Fibroblast of lung (primary cell): ENCODE results near the gene PPP2R5C. TPM values are rescaled to one million over a fixed set of nuclear protein-coding genes. Genes with fewer than 3 reads are reported as not detected.

Experiments
- DNase-seq, 2 donors: peaks; one replicate each; pipeline versions ENCODE4 v3.0.0 to v3.0.0-alpha.2; 2010; ENCODE audit warnings: low read depth in 2 of 2
- H2AFZ ChIP-seq: 2 replicates; pipeline ENCODE4 v1.5.1; 2012; ENCODE audit warnings: low read length, control low read depth, inconsistent platforms
- H3K27ac ChIP-seq: 2 replicates; pipeline ENCODE4 v1.5.1; 2011; ENCODE audit warnings: low read length, control low read depth; ENCODE audit not compliant: insufficient read depth
- H3K27me3 ChIP-seq: 2 replicates; pipeline ENCODE4 v1.5.1; 2011; ENCODE audit warnings: mild to moderate bottlenecking, low read length; ENCODE audit not compliant: control insufficient read depth, insufficient read depth
- H3K36me3 ChIP-seq: 2 replicates; pipeline ENCODE4 v1.5.1; 2011; ENCODE audit warnings: low read length; ENCODE audit not compliant: control insufficient read depth, insufficient read depth
- H3K4me1 ChIP-seq: 2 replicates; pipeline ENCODE4 v1.5.1; 2011; ENCODE audit warnings: low read length; ENCODE audit not compliant: control insufficient read depth, insufficient read depth; ENCODE audit errors: extremely low read depth
- H3K4me2 ChIP-seq: 2 replicates; pipeline ENCODE4 v1.5.1; 2011; ENCODE audit warnings: low read length, control low read depth; ENCODE audit not compliant: insufficient read depth; ENCODE audit errors: extremely low read depth
- H3K4me3 ChIP-seq, 4 experiments: fragments of 200-600 bp in 1 of 4; sonication (generic) in 1 of 4; replicated peaks in 1 of 4; 2 replicates each; pipeline ENCODE4 v1.5.1; 2011 to 2016; ENCODE audit warnings: low read length in 4 of 4, low read depth in 3 of 4, mild to moderate bottlenecking in 3 of 4, control low read depth in 2 of 4, inconsistent platforms in 1 of 4, mixed read lengths in 1 of 4; ENCODE audit not compliant: insufficient read depth in 1 of 4; ENCODE audit errors: control extremely low read depth in 1 of 4
- H3K79me2 ChIP-seq: 2 replicates; pipeline ENCODE4 v1.5.1; 2012; ENCODE audit warnings: mild to moderate bottlenecking, low read length, inconsistent platforms; ENCODE audit not compliant: control insufficient read depth, insufficient read depth
- H3K9ac ChIP-seq: 2 replicates; pipeline ENCODE4 v1.5.1; 2011; ENCODE audit warnings: mild to moderate bottlenecking, low read length, control low read depth; ENCODE audit not compliant: insufficient read depth
- H3K9me3 ChIP-seq: 2 replicates; pipeline ENCODE4 v1.5.1; 2012; ENCODE audit warnings: low read depth, low read length; ENCODE audit not compliant: control insufficient read depth, insufficient read depth
- H4K20me1 ChIP-seq: 2 replicates; pipeline ENCODE4 v1.5.1; 2011; ENCODE audit warnings: low read length; ENCODE audit not compliant: control insufficient read depth, insufficient read depth; ENCODE audit errors: extremely low read depth
- EZH2 ChIP-seq: IDR thresholded peaks from 2 replicates; pipeline ENCODE4 v1.5.1; 2012; ENCODE audit warnings: low read length, control low read depth, mild to moderate bottlenecking; ENCODE audit errors: missing control alignments
- polyA plus RNA-seq, 2 donors: library from polyadenylated mRNA; depleted of rRNA in 1 of 2; stranded (reverse) in 1 of 2; unstranded in 1 of 2; fragments of >200 nt; gene quantifications; 2 replicates each; pipeline ENCODE4 v1.2.1, GENCODE V29; 2011 to 2012; ENCODE audit warnings: missing spikeins in 1 of 2
- total RNA-seq: library from RNA; depleted of rRNA; stranded (reverse); fragments of >200 nt; gene quantifications from 2 replicates; pipeline ENCODE4 v1.2.1, GENCODE V29; 2014
- TF ChIP-seq, protein P1 (sequence below), 2 donors: IDR thresholded peaks in 1 of 2; conservative IDR thresholded peaks in 1 of 2; 1 replicate in 1 of 2; 2 replicates in 1 of 2; pipeline ENCODE4 v1.5.1; 2011 to 2012; ENCODE audit warnings: low read length in 2 of 2, control low read depth in 1 of 2, inconsistent platforms in 1 of 2, low read depth in 1 of 2, mild to moderate bottlenecking in 1 of 2

The PPP2R5C gene
- total and polyA plus RNA-seq, 2 donors (not counting 1 experiment from before 2014, with no cell fraction given) = 86.0 to 116 TPM

DNA sequence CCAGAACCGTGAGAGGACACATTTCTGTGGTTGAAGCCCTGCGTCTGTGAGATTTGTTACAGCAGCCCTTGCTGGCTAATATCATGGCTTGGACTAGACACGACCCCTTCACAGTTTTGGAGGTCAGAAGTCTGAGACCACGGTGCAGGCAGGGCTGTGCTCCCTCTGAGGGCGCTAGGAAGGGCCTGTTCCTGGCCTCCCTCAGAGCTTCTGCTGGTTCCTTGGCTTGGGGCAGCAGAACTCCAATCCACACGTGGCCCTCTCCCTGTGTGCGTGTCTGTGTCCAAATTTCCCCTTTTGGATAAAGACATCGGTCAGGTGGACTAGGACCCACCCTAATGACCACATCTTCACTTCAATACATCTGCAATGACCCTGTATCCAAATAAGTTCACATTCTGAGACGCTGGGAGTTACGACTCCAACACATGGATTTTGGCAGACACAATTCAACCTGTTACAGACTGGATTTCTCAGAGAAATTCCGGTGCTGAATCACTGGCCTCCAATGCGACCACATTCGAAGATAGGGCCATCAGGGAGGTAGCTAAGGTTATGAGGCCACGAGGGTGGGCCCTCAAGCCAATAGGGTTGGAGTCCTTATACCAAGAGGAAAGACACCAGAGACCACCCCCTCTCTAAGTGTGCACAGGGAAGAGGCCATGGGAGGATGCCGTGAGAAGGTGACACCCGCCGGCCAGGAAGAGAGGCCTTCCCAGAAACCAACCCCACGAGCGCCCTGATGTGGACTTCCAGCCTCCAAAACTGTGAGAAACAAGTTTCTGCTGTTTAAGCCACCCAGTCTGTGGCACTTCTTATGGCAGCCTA is 43.6 kb upstream of the PPP2R5C start:
- H3K9ac ChIP-seq = no peak overlapping the region
- no peak overlapping the region for H3K4me2 ChIP-seq
- no peaks in the 10 kb centered on the region for H3K9me3 ChIP-seq
- peak in 1 of 2 donors; percentile 21 for DNase-seq
- H3K79me2 ChIP-seq = no peaks in the 10 kb centered on the region
- no peak overlapping the region for H3K4me3 ChIP-seq
- TF ChIP-seq, protein P1, sequence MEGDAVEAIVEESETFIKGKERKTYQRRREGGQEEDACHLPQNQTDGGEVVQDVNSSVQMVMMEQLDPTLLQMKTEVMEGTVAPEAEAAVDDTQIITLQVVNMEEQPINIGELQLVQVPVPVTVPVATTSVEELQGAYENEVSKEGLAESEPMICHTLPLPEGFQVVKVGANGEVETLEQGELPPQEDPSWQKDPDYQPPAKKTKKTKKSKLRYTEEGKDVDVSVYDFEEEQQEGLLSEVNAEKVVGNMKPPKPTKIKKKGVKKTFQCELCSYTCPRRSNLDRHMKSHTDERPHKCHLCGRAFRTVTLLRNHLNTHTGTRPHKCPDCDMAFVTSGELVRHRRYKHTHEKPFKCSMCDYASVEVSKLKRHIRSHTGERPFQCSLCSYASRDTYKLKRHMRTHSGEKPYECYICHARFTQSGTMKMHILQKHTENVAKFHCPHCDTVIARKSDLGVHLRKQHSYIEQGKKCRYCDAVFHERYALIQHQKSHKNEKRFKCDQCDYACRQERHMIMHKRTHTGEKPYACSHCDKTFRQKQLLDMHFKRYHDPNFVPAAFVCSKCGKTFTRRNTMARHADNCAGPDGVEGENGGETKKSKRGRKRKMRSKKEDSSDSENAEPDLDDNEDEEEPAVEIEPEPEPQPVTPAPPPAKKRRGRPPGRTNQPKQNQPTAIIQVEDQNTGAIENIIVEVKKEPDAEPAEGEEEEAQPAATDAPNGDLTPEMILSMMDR (conservative IDR thresholded peaks at IDR 0.05 in 1 of 2, IDR thresholded peaks at IDR 0.05 in 1 of 2; ENCODE audit: low read depth in 1 of 2, low read length in 2 of 2) = no peak
- TF ChIP-seq EZH2 = no peak
- H4K20me1 ChIP-seq = no peaks in the 10 kb centered on the region
- no peaks in the 10 kb centered on the region for H3K4me1 ChIP-seq
- no peak overlapping the region for H2AFZ ChIP-seq
- H3K27ac ChIP-seq = no peak overlapping the region
- H3K36me3 ChIP-seq = no peaks in the 10 kb centered on the region
- peaks cover 2% of the 10 kb centered on the region for H3K27me3 ChIP-seq

DNA sequence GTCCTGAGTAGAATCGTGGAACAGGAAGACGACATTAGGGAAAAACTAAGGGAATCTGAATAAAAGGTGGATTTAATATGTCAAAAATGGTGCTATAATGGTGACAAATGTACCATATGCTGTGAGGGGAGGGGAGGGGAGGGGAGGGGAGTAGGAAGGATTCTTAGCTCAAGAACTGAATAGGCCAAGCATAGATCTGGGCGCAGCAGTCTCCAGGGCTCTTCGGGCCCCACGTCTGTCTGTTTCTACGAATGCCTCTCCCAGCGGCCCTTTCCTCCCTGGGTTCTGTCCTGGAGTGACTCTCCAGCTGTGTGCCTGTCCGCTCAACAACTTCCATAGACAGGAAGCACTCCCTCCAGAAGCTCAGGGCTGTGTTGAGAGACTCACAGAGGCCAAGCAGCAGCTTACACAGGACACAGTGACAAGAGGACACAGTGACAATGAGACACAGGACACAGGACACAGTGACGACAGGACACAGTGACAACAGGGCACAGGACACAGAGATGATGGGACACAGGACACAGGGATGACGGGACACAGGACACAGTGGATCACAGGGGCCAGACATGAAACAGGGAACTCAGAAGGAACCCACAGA is 42.4 kb upstream of the PPP2R5C start:
- H3K4me3 ChIP-seq = no peak overlapping the region

GRCh38 chr14:101719708-101720107 is 41.8 kb upstream of the PPP2R5C start:
- Histone ChIP-seq H3K9me3 (no peaks in the 10 kb centered on the region), H3K27me3 (peaks cover 2% of the 10 kb centered on the region), H3K36me3 (no peaks in the 10 kb centered on the region), H3K79me2 (no peaks in the 10 kb centered on the region), H3K9ac (no peak overlapping the region), H2AFZ (no peak overlapping the region), H3K4me1 (no peaks in the 10 kb centered on the region), H4K20me1 (no peaks in the 10 kb centered on the region), H3K4me3 (no peak overlapping the region), H3K27ac (no peak overlapping the region), H3K4me2 (no peak overlapping the region)
- no peak for DNase-seq
- TF ChIP-seq EZH2 = peak; percentile 8
- TF ChIP-seq, protein P1 (conservative IDR thresholded peaks at IDR 0.05 in 1 of 2, IDR thresholded peaks at IDR 0.05 in 1 of 2; ENCODE audit: low read depth in 1 of 2, low read length in 2 of 2) = no peak

More for the DNA sequence above, 42.4 kb upstream of the PPP2R5C start:
- Histone ChIP-seq H3K27me3 (peaks cover 2% of the 10 kb centered on the region), H2AFZ (no peak overlapping the region), H3K27ac (no peak overlapping the region), H3K9ac (no peak overlapping the region), H3K79me2 (no peaks in the 10 kb centered on the region), H4K20me1 (no peaks in the 10 kb centered on the region), H3K4me1 (no peaks in the 10 kb centered on the region), H3K36me3 (no peaks in the 10 kb centered on the region), H3K9me3 (no peaks in the 10 kb centered on the region), H3K4me2 (no peak overlapping the region)
- TF ChIP-seq, protein P1 (conservative IDR thresholded peaks at IDR 0.05 in 1 of 2, IDR thresholded peaks at IDR 0.05 in 1 of 2; ENCODE audit: low read depth in 1 of 2, low read length in 2 of 2) = no peak
- TF ChIP-seq EZH2 = peak; percentile 26
- DNase-seq = no peak
